ENCODE data around the gene NACC2. TPM values are rescaled to one million over a fixed set of nuclear protein-coding genes. Genes with fewer than 3 reads are reported as not detected.

Gene NACC2
- total and polyA plus RNA-seq, 2 experiments from 2014 or later: 3.8 to 20.8 TPM

DNA sequence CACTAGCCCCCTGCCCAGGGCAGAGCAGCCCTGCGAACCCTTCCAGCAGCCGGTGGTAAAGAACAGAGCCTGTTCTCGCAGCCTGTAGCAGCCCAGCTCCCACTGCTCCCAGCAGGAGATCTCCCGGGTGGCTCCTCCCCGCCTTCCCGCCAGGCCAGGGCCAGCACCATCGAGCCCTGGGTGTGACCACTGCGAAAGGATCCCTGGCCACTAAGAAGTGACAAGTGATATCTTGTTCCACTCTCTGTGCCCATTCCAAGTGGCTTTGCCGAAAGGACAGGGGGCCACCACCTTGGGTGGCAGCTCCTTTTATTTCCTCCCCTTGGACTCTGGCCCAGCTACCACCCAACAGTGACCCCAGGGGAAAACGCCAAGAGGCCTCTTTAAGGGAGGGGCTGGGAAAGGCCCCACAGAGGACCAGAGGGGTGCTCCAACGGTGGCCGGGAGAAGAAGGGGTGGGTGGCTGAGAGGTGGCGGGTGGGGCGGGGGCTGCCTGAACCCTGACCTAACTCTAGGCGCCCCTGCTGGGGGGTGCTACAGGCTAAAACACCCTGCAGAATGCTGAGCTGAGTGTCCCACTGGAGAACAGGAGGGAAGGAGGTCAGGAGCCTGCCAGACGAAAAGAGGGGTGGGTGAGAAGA is 1.6 kb downstream of the NACC2 start (continued):
- no peak for TF ChIP-seq EZH2 (IDR thresholded peaks at IDR 0.05; ENCODE audit: low read depth, unreplicated experiment)

- Histone ChIP-seq H3K4me2 (no peak overlapping the region), H3K4me3 (no peak overlapping the region)
- H3K36me3 Mint-ChIP-seq (ENCODE audit: low read depth): no peaks in the 10 kb centered on the region
Measured at GRCh38 chr9:136092741-136093140, 2.3 kb downstream of the NACC2 start.

More at GRCh38 chr9:136092741-136093140, 2.3 kb downstream of the NACC2 start:
- TF ChIP-seq CTCF (conservative IDR thresholded peaks at IDR 0.05; ENCODE audit: low read depth in 2 of 2): peak in 1 of 2 experiments; percentile 31; a peak in 2 of 4 replicates
- TF ChIP-seq, protein P1, sequence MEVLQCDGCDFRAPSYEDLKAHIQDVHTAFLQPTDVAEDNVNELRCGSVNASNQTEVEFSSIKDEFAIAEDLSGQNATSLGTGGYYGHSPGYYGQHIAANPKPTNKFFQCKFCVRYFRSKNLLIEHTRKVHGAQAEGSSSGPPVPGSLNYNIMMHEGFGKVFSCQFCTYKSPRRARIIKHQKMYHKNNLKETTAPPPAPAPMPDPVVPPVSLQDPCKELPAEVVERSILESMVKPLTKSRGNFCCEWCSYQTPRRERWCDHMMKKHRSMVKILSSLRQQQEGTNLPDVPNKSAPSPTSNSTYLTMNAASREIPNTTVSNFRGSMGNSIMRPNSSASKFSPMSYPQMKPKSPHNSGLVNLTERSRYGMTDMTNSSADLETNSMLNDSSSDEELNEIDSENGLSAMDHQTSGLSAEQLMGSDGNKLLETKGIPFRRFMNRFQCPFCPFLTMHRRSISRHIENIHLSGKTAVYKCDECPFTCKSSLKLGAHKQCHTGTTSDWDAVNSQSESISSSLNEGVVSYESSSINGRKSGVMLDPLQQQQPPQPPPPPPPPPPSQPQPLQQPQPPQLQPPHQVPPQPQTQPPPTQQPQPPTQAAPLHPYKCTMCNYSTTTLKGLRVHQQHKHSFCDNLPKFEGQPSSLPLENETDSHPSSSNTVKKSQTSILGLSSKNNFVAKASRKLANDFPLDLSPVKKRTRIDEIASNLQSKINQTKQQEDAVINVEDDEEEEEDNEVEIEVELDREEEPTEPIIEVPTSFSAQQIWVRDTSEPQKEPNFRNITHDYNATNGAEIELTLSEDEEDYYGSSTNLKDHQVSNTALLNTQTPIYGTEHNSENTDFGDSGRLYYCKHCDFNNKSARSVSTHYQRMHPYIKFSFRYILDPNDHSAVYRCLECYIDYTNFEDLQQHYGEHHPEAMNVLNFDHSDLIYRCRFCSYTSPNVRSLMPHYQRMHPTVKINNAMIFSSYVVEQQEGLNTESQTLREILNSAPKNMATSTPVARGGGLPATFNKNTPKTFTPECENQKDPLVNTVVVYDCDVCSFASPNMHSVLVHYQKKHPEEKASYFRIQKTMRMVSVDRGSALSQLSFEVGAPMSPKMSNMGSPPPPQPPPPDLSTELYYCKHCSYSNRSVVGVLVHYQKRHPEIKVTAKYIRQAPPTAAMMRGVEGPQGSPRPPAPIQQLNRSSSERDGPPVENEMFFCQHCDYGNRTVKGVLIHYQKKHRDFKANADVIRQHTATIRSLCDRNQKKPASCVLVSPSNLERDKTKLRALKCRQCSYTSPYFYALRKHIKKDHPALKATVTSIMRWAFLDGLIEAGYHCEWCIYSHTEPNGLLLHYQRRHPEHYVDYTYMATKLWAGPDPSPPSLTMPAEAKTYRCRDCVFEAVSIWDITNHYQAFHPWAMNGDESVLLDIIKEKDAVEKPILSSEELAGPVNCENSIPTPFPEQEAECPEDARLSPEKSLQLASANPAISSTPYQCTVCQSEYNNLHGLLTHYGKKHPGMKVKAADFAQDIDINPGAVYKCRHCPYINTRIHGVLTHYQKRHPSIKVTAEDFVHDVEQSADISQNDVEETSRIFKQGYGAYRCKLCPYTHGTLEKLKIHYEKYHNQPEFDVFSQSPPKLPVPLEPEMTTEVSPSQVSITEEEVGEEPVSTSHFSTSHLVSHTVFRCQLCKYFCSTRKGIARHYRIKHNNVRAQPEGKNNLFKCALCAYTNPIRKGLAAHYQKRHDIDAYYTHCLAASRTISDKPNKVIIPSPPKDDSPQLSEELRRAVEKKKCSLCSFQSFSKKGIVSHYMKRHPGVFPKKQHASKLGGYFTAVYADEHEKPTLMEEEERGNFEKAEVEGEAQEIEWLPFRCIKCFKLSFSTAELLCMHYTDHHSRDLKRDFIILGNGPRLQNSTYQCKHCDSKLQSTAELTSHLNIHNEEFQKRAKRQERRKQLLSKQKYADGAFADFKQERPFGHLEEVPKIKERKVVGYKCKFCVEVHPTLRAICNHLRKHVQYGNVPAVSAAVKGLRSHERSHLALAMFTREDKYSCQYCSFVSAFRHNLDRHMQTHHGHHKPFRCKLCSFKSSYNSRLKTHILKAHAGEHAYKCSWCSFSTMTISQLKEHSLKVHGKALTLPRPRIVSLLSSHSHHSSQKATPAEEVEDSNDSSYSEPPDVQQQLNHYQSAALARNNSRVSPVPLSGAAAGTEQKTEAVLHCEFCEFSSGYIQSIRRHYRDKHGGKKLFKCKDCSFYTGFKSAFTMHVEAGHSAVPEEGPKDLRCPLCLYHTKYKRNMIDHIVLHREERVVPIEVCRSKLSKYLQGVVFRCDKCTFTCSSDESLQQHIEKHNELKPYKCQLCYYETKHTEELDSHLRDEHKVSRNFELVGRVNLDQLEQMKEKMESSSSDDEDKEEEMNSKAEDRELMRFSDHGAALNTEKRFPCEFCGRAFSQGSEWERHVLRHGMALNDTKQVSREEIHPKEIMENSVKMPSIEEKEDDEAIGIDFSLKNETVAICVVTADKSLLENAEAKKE (CRISPR knock-in tag; IDR thresholded peaks at IDR 0.05): no peak
- no peak for TF ChIP-seq STAT1 (IDR thresholded peaks at IDR 0.05; ENCODE audit: unreplicated experiment)
- no peak for TF ChIP-seq CREB1 (CRISPR knock-in tag; IDR thresholded peaks at IDR 0.05; ENCODE audit: low read depth)
- no peak for TF ChIP-seq ZNF114 (CRISPR knock-in tag; IDR thresholded peaks at IDR 0.05)
- Histone ChIP-seq H3K36me3 (ENCODE audit: insufficient read depth) (no peaks in the 10 kb centered on the region), H3K27ac (ENCODE audit: low read depth) (no peak overlapping the region), H4K20me1 (replicated peaks; ENCODE audit: insufficient read depth) (no peaks in the 10 kb centered on the region), H2AFZ (no peak overlapping the region), H3K9me2 (ENCODE audit: insufficient read depth) (no peaks in the 10 kb centered on the region), H3F3A (replicated peaks; ENCODE audit: low read depth) (peaks cover 6% of the 10 kb centered on the region; the same call in 1 of the 2 replicates), H3K79me2 (replicated peaks; ENCODE audit: insufficient read depth) (peaks cover 9% of the 10 kb centered on the region; the same call in 1 of the 2 replicates), H3K27me3 (ENCODE audit: insufficient read depth) (peaks cover 31% of the 10 kb centered on the region), H3K4me1 (ENCODE audit: insufficient read depth) (peaks cover 31% of the 10 kb centered on the region)
- no peak for ATAC-seq
- Mint-ChIP-seq H3K27ac (0 out of 2 replicates have a peak overlapping the region, but pooled peaks have one; percentile 38), H3K9me3 (no peaks in the 10 kb centered on the region), H3K4me1 (peaks cover 27% of the 10 kb centered on the region), H3K27me3 (ENCODE audit: insufficient read depth, low read depth, poor library complexity) (peaks cover 29% of the 10 kb centered on the region), H3K4me3 (peak overlapping the region; percentile 64)
- DNase-seq (ENCODE audit: low spot score): no peak
